ENCODE data around the gene ZNF79. TPM values are rescaled to one million over a fixed set of nuclear protein-coding genes. Genes with fewer than 3 reads are reported as not detected.

Gene ZNF79
- total and polyA plus RNA-seq, 2 of the 4 experiments (the other 2 are of a cell fraction), result 5.6 to 15.4 TPM

DNA sequence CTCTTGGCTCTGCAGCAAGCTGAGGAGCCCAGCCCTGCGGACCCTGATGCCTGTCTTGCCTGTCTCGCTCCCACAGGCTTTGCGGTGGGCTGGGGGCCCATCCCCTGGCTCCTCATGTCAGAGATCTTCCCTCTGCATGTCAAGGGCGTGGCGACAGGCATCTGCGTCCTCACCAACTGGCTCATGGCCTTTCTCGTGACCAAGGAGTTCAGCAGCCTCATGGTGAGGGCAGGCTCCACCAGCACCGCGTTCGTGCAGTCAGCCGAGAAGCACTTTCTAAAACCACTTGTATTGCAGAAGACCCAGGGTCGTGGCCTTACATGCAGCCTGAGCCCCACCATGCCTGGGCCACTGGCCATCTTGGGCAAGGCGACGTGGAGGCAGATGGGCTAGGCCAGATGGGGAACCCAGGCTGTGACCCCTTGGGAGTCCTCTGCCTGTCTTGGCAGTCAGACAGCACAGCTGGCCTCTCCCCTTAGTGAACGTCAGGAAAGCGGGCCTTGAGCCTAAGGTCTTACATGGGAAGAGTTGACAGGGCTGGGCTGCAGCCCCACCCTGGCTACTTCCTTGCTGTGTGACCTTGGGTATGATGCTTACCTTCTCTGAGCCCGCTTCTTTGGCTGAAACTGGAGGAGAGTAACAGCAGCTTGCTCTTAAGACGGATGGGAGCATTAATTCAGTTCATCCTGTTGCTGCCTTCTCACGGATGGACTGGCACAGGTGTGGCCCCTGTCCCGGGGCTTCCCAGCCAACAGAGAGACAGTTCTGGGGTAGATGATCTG lies 18.6 kb upstream of the ZNF79 start (continued):
- TF ChIP-seq BHLHE40 (IDR thresholded peaks at IDR 0.05; ENCODE audit: low read depth, low read length), result no peak

DNA sequence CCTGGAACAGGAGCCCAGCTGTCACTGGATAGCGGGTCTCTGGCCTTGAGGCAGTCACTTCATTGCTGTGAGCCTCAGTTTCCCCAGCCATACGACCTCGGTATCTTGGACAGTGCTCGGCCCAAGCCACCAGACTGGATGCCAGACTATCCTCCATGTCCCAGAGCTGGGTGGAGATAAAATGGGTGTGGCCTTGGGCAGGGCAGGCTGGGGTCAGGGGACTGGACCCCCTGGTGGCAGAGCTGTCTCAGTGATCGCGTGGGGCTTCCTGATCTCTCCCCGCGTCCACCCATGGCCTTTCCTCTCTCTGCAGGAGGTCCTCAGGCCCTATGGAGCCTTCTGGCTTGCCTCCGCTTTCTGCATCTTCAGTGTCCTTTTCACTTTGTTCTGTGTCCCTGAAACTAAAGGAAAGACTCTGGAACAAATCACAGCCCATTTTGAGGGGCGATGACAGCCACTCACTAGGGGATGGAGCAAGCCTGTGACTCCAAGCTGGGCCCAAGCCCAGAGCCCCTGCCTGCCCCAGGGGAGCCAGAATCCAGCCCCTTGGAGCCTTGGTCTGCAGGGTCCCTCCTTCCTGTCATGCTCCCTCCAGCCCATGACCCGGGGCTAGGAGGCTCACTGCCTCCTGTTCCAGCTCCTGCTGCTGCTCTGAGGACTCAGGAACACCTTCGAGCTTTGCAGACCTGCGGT lies 17.2 kb upstream of the ZNF79 start:
- DNase-seq (no peak), ATAC-seq (ENCODE audit: low read depth) (no peak)
- Histone ChIP-seq H3K56ac (ENCODE audit: extremely low read depth, insufficient read depth, low read length) (no peak overlapping the region), H3K23ac (ENCODE audit: low read depth, low read length) (no peak overlapping the region), H2AFZ (replicated peaks; ENCODE audit: low read length, poor library complexity) (peak overlapping the region; percentile 21), H3K9me3 (ENCODE audit: control insufficient read depth, insufficient read depth, low read length) (no peaks in the 10 kb centered on the region), H3K18ac (ENCODE audit: low read depth, low read length) (no peak overlapping the region), H3K36me3 (ENCODE audit: control insufficient read depth, insufficient read depth, low read length) (peaks cover 6% of the 10 kb centered on the region; the same call in 1 of the 2 replicates), H2BK15ac (ENCODE audit: low read depth, low read length) (no peak overlapping the region), H2AK9ac (replicated peaks; ENCODE audit: low read depth, low read length, poor library complexity) (no peak overlapping the region), H3K14ac (replicated peaks; ENCODE audit: low read depth, low read length) (no peak overlapping the region), H2AK5ac (ENCODE audit: low read depth, low read length) (no peak overlapping the region), H4K8ac (ENCODE audit: low read depth in 2 of 2, low read length in 2 of 2) (no peak overlapping the region), H3K4ac (ENCODE audit: low read depth, low read length) (no peak overlapping the region), H4K91ac (ENCODE audit: insufficient read depth, low read depth, low read length) (no peak overlapping the region), H3K9ac (ENCODE audit: low read depth, low read length) (no peak overlapping the region), H3K4me1 (ENCODE audit: control insufficient read depth, insufficient read depth, low read length) (no peaks in the 10 kb centered on the region), H3K27ac (ENCODE audit: insufficient read depth, low read length) (no peak overlapping the region), H4K5ac (ENCODE audit: low read depth, low read length) (no peak overlapping the region), H4K20me1 (ENCODE audit: insufficient read depth, low read length) (no peaks in the 10 kb centered on the region), H3K79me1 (ENCODE audit: low read depth in 1 of 2, low read length in 2 of 2) (no peaks in the 10 kb centered on the region), H2BK5ac (ENCODE audit: low read depth, low read length, poor library complexity, severe bottlenecking) (no peak overlapping the region), H3K9me1 (ENCODE audit: insufficient read depth, low read length) (peaks cover 6% of the 10 kb centered on the region; the same call in 1 of the 2 replicates), H3K4me3 (ENCODE audit: insufficient read depth, low read depth, low read length) (no peak overlapping the region), H2BK20ac (ENCODE audit: low read depth, low read length) (no peak overlapping the region), H3K27me3 (ENCODE audit: control insufficient read depth, insufficient read depth, low read length) (no peaks in the 10 kb centered on the region), H2BK120ac (ENCODE audit: low read depth, low read length) (no peak overlapping the region), H3K4me2 (ENCODE audit: low read depth, low read length) (no peak overlapping the region)
- TF ChIP-seq CHD1 (IDR thresholded peaks at IDR 0.05; ENCODE audit: low read depth, low read length) (no peak), FOS (IDR thresholded peaks at IDR 0.05; ENCODE audit: low read depth, low read length) (no peak), MXI1 (IDR thresholded peaks at IDR 0.05; ENCODE audit: borderline replicate concordance, low read depth, low read length) (no peak)
- dilution Hi-C loops (cut with HindIII; ENCODE audit: low sequenced_read_pairs, unreplicated experiment) (no loop called here), intact Hi-C loops (cut with micrococcal nuclease) (no loop called here), in situ Hi-C loops (cut with MboI; ENCODE audit: low sequenced_read_pairs) (no loop called here)
- BruUV-seq (replicated peaks), result no TSS peak
- ChIA-PET POLR2A (ENCODE audit: unreplicated experiment) (interaction anchor here (1.2 kb wide), 1 partner anchor 10 kb away, joined by 3 read pairs; the partner anchor contains the start of gene SLC2A8), CTCF (no interaction called here)
- WGBS, 2 experiments (ENCODE audit: extremely low coverage in 2 of 2, insufficient read length in 1 of 2), result 100% methylated on average over 2 of the region's 13 CpGs; no CpG with 5 or more reads in 1 of the 2 experiments

Measured in IMR-90 (cell line).